ENCODE data around the gene ACD. TPM values are rescaled to one million over a fixed set of nuclear protein-coding genes. Genes with fewer than 3 reads are reported as not detected.
A peak's percentile ranks its signal among the peaks of the same experiment; 100 is the strongest.

The ACD gene
- total and polyA plus RNA-seq, 9 of the 15 experiments (the other 6 are each of a cell fraction or from before 2014, with no cell fraction given): 4.2 to 47.4 (median 19.2) TPM

GRCh38 chr16:67652578-67653127, 7.4 kb downstream of the ACD start (continued):
- TF ChIP-seq CREM (IDR thresholded peaks at IDR 0.05; ENCODE audit: low read depth): peak; percentile 31; the same call in 1 of the 2 replicates
- TF ChIP-seq XRCC4 (IDR thresholded peaks at IDR 0.05; ENCODE audit: extremely low read depth, insufficient read depth, insufficient read length): no peak
- TF ChIP-seq CREBBP (IDR thresholded peaks at IDR 0.05; ENCODE audit: low read depth, low read length): no peak
- no peak for TF ChIP-seq MITF (IDR thresholded peaks at IDR 0.05)
- TF ChIP-seq BMI1 (IDR thresholded peaks at IDR 0.05; ENCODE audit: low read length): no peak
- no peak for TF ChIP-seq NBN (IDR thresholded peaks at IDR 0.05; ENCODE audit: low read depth)
- no peak for TF ChIP-seq BHLHE40 (IDR thresholded peaks at IDR 0.05; ENCODE audit: low read length)
- no peak for TF ChIP-seq NFYB (IDR thresholded peaks at IDR 0.05; ENCODE audit: extremely low read depth, insufficient read length)
- no peak for TF ChIP-seq CREB3L1 (IDR thresholded peaks at IDR 0.05; ENCODE audit: borderline replicate concordance, low read depth)
- peak; percentile 98 for TF ChIP-seq REST (IDR thresholded peaks at IDR 0.05; ENCODE audit: borderline replicate concordance)
- TF ChIP-seq REST (CRISPR knock-in tag; IDR thresholded peaks at IDR 0.05; ENCODE audit: low read depth): peak; percentile 95
- no peak for TF ChIP-seq ELF2 (CRISPR knock-in tag; IDR thresholded peaks at IDR 0.05)
- TF ChIP-seq ZNF239 (CRISPR knock-in tag; IDR thresholded peaks at IDR 0.05): no peak
- peak; percentile 25; the same call in 1 of the 2 replicates for TF ChIP-seq CTBP1 (IDR thresholded peaks at IDR 0.05; ENCODE audit: borderline replicate concordance)
- TF ChIP-seq MXI1 (IDR thresholded peaks at IDR 0.05; ENCODE audit: low read depth, low read length): no peak
- peak; percentile 76; the same call in 1 of the 2 replicates for TF ChIP-seq ZBTB7A (IDR thresholded peaks at IDR 0.05; ENCODE audit: borderline replicate concordance, control insufficient read depth, low read depth, low read length)
- TF ChIP-seq PRMT5 (CRISPR knock-in tag; IDR thresholded peaks at IDR 0.05): peak; percentile 84; the same call in 1 of the 2 replicates

All from K562 (cell line).